Transverse colon (tissue), 4 donors: ENCODE results near the gene RAPGEF5. TPM values are rescaled to one million over a fixed set of nuclear protein-coding genes. Genes with fewer than 3 reads are reported as not detected.

Experiments
- DNase-seq: peaks from one replicate; pipeline ENCODE4 v3.0.0-alpha.2; 2019
- H3K27ac ChIP-seq, 4 donors: fragments of 200-600 bp; sonication (generic); 2 replicates each; pipeline ENCODE4 v1.5.1; 2016 to 2018; ENCODE audit warnings: inconsistent platforms in 4 of 4
- H3K27me3 ChIP-seq: fragments of 200-600 bp; sonication (generic); 2 replicates; pipeline ENCODE4 v1.5.1; 2017; ENCODE audit warnings: inconsistent platforms
- H3K36me3 ChIP-seq, 4 donors: fragments of 200-600 bp; sonication (generic); 2 replicates each; pipeline ENCODE4 v1.5.1; 2017 to 2019; ENCODE audit warnings: inconsistent platforms in 4 of 4
- H3K4me1 ChIP-seq, 4 donors: fragments of 200-600 bp; sonication (generic); 2 replicates each; pipeline ENCODE4 v1.5.1; 2017 to 2020; ENCODE audit warnings: inconsistent platforms in 4 of 4
- H3K4me3 ChIP-seq, 4 donors: fragments of 200-600 bp; sonication (generic); 1 replicate in 1 of 4; 2 replicates in 3 of 4; pipeline versions ENCODE4 v1.5.1 to v1.6.1; 2017 to 2019; ENCODE audit warnings: inconsistent platforms in 4 of 4
- H3K9me3 ChIP-seq, 2 donors: fragments of 200-600 bp; sonication (generic); 2 replicates each; pipeline ENCODE4 v1.5.1; 2017 to 2019; ENCODE audit warnings: inconsistent platforms in 2 of 2
- EP300 ChIP-seq: sonication (generic); formaldehyde crosslinking; IDR thresholded peaks from one replicate; pipeline ENCODE4 v1.6.1; 2017; ENCODE audit warnings: antibody characterized with exemption, low read depth
- POLR2A ChIP-seq: fragments of 450-650 bp; IDR thresholded peaks from one replicate; pipeline ENCODE4 v1.6.1; 2016; ENCODE audit warnings: antibody characterized with exemption, mild to moderate bottlenecking, moderate library complexity
- POLR2AphosphoS5 ChIP-seq, 3 donors: sonication (generic); formaldehyde crosslinking; IDR thresholded peaks; one replicate each; pipeline ENCODE4 v1.6.1; 2016; ENCODE audit warnings: antibody characterized with exemption in 3 of 3
- WGBS, 2 donors: methylation state at CpG; one replicate each; pipeline ENCODE4 v1.1.5; 2018; ENCODE audit warnings: low coverage in 1 of 2; 5-methylcytosine and 5-hydroxymethylcytosine counted together
- in situ Hi-C, 4 donors: fragments of 200-750 bp; cut with MboI; loops; one replicate each; pipeline versions ENCODE4 v1.15.0 to v1.15.1; 2017; ENCODE audit warnings: low sequenced_read_pairs in 3 of 4, low pct_ligation_motif_present in 1 of 4, low pct_unique_long_range_greater_than_20kb in 1 of 4
- intact Hi-C: fragments of 100-400 bp; cut with DNase I; formaldehyde crosslinking; loops from one replicate; pipeline ENCODE4 v1.15.1; 2023; ENCODE audit warnings: low total_unique reads
- total RNA-seq, 4 donors: library from RNA; depleted of rRNA; stranded (reverse); fragments of >200 nt; gene quantifications; one replicate each; pipeline ENCODE4 v1.1.0, GENCODE V29; 2016
- TF ChIP-seq, protein P1 (sequence below), 5 experiments: fragments of 200-600 bp in 3 of 5; fragments of 450-650 bp in 2 of 5; sonication (generic) in 3 of 5; IDR thresholded peaks; 1 replicate in 2 of 5; 2 replicates in 3 of 5; pipeline ENCODE4 v1.5.1; 2016 to 2017; ENCODE audit warnings: antibody characterized with exemption in 5 of 5, inconsistent platforms in 3 of 5, mild to moderate bottlenecking in 2 of 5, moderate library complexity in 1 of 5

The RAPGEF5 gene
- total RNA-seq, 4 donors from 2014 or later = 82.3 to 112 (median 100) TPM

- WGBS, 2 donors = 86 to 93% methylated on average over 2 to 5 of the region's 5 CpGs
- in situ Hi-C loops = no loop called here
- TF ChIP-seq EP300 (no peak), POLR2AphosphoS5 (IDR thresholded peaks at IDR 0.05) (no peak), POLR2A (no peak)
- TF ChIP-seq, protein P1, sequence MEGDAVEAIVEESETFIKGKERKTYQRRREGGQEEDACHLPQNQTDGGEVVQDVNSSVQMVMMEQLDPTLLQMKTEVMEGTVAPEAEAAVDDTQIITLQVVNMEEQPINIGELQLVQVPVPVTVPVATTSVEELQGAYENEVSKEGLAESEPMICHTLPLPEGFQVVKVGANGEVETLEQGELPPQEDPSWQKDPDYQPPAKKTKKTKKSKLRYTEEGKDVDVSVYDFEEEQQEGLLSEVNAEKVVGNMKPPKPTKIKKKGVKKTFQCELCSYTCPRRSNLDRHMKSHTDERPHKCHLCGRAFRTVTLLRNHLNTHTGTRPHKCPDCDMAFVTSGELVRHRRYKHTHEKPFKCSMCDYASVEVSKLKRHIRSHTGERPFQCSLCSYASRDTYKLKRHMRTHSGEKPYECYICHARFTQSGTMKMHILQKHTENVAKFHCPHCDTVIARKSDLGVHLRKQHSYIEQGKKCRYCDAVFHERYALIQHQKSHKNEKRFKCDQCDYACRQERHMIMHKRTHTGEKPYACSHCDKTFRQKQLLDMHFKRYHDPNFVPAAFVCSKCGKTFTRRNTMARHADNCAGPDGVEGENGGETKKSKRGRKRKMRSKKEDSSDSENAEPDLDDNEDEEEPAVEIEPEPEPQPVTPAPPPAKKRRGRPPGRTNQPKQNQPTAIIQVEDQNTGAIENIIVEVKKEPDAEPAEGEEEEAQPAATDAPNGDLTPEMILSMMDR (IDR thresholded peaks at IDR 0.05) = no peak
- Histone ChIP-seq H3K27me3 (no peaks in the 10 kb centered on the region), H3K4me3 (no peak overlapping the region), H3K9me3 (no peaks in the 10 kb centered on the region), H3K27ac (no peak overlapping the region), H3K36me3 (peaks cover 0 to 14% (median 0%) of the 10 kb centered on the region in 4 donors), H3K4me1 (no peaks in the 10 kb centered on the region)
- no peak for DNase-seq
- intact Hi-C loops = no loop called here
Measured at GRCh38 chr7:22138886-22139285, 218.1 kb downstream of the RAPGEF5 start.

- no peaks in the 10 kb centered on the region for H3K27me3 ChIP-seq
- 71 to 100% methylated on average over 2 to 5 of the region's 5 CpGs for WGBS, 2 donors
- no peaks in the 10 kb centered on the region for H3K9me3 ChIP-seq
- DNase-seq = no peak
- no peak overlapping the region for H3K27ac ChIP-seq
- intact Hi-C loops (no loop called here), in situ Hi-C loops (no loop called here)
- H3K4me1 ChIP-seq = no peaks in the 10 kb centered on the region
- peaks cover 0 to 14% (median 0%) of the 10 kb centered on the region in 4 donors for H3K36me3 ChIP-seq
- TF ChIP-seq EP300 = no peak
- no peak overlapping the region for H3K4me3 ChIP-seq
Measured at GRCh38 chr7:22138106-22138505, 218.8 kb downstream of the RAPGEF5 start.

- H3K27me3 ChIP-seq = no peaks in the 10 kb centered on the region
- intact Hi-C loops = no loop called here
- H3K4me3 ChIP-seq = no peak overlapping the region
- TF ChIP-seq POLR2A (no peak), POLR2AphosphoS5 (IDR thresholded peaks at IDR 0.05) (no peak), EP300 (no peak)
- TF ChIP-seq, protein P1 (IDR thresholded peaks at IDR 0.05) = no peak
- 60 to 69% methylated on average over 1 to 2 of the region's 2 CpGs for WGBS, 2 donors
- H3K36me3 ChIP-seq = peaks cover 0 to 14% (median 0%) of the 10 kb centered on the region in 4 donors
- no peaks in the 10 kb centered on the region for H3K9me3 ChIP-seq
- H3K4me1 ChIP-seq = no peaks in the 10 kb centered on the region
- DNase-seq = no peak
- H3K27ac ChIP-seq = no peak overlapping the region
- in situ Hi-C loops = no loop called here
Measured at GRCh38 chr7:22137466-22137865, 219.5 kb downstream of the RAPGEF5 start.

DNA sequence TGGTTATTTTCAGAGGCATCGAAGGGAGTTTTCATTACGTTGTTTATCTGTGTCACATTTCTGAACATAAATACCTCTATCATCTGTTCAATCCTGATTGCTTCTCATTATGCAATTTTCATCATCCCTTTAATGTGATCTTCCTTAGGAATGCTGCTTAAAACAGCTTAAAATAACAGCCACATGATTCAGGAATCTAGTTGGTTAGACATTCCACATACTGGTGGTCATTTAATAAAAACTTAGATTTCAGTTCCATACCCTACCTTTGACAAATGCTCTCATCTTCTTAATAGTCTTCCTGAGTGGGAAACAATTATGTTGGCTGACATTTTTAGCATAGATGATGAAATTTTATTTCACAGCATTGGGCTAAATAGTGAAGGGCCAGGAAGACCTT lies 219.9 kb downstream of the RAPGEF5 start:
- Histone ChIP-seq H3K4me1 (no peaks in the 10 kb centered on the region), H3K27me3 (no peaks in the 10 kb centered on the region), H3K4me3 (no peak overlapping the region), H3K27ac (no peak overlapping the region), H3K36me3 (peaks cover 0 to 14% (median 0%) of the 10 kb centered on the region in 4 donors), H3K9me3 (no peaks in the 10 kb centered on the region)
- intact Hi-C loops = no loop called here
- in situ Hi-C loops = no loop called here
- WGBS, 2 donors = 89 to 90% methylated on average over 2 of the region's 2 CpGs
- DNase-seq = no peak
- TF ChIP-seq, protein P1 (IDR thresholded peaks at IDR 0.05) = no peak
- TF ChIP-seq EP300 = no peak
- no peak for TF ChIP-seq POLR2A
- no peak for TF ChIP-seq POLR2AphosphoS5 (IDR thresholded peaks at IDR 0.05)
